NT2/D1 (cell line): ENCODE data around the gene MPZL1.

Experiments used
- SUZ12 ChIP-seq: IDR thresholded peaks from 2 replicates; pipeline ENCODE4 v1.6.1; 2011; ENCODE audit not compliant: insufficient read length, insufficient read depth; ENCODE audit errors: extremely low read depth
- YY1 ChIP-seq: IDR thresholded peaks from 2 replicates; pipeline ENCODE4 v1.6.1; 2011; ENCODE audit not compliant: insufficient read length, insufficient read depth
- ZNF274 ChIP-seq: IDR thresholded peaks from 2 replicates; pipeline ENCODE4 v1.6.1; 2011; ENCODE audit warnings: mild to moderate bottlenecking, low read depth, low read length

- TF ChIP-seq YY1 (no peak), SUZ12 (no peak), ZNF274 (no peak)
Measured at GRCh38 chr1:167681451-167682098, 40.2 kb upstream of the MPZL1 start.
